Upper lobe of left lung (tissue), 4 donors: ENCODE data around the gene KCNJ3.

Experiments used
- POLR2AphosphoS5 ChIP-seq, 2 donors: sonication (generic); formaldehyde crosslinking; IDR thresholded peaks; one replicate each; pipeline ENCODE4 v1.5.1; 2017; ENCODE audit warnings: antibody characterized with exemption in 2 of 2
- TF ChIP-seq, protein P1 (sequence below), 6 experiments: fragments of 450-650 bp in 4 of 6; fragments of 200-600 bp in 2 of 6; sonication (generic) in 2 of 6; IDR thresholded peaks; one replicate each; pipeline ENCODE4 v1.5.1; 2016 to 2019; ENCODE audit warnings: antibody characterized with exemption in 6 of 6

GRCh38 chr2:154832711-154833110 lies 134.2 kb downstream of the KCNJ3 start:
- no peak for TF ChIP-seq POLR2AphosphoS5 (IDR thresholded peaks at IDR 0.05)
- TF ChIP-seq, protein P1, sequence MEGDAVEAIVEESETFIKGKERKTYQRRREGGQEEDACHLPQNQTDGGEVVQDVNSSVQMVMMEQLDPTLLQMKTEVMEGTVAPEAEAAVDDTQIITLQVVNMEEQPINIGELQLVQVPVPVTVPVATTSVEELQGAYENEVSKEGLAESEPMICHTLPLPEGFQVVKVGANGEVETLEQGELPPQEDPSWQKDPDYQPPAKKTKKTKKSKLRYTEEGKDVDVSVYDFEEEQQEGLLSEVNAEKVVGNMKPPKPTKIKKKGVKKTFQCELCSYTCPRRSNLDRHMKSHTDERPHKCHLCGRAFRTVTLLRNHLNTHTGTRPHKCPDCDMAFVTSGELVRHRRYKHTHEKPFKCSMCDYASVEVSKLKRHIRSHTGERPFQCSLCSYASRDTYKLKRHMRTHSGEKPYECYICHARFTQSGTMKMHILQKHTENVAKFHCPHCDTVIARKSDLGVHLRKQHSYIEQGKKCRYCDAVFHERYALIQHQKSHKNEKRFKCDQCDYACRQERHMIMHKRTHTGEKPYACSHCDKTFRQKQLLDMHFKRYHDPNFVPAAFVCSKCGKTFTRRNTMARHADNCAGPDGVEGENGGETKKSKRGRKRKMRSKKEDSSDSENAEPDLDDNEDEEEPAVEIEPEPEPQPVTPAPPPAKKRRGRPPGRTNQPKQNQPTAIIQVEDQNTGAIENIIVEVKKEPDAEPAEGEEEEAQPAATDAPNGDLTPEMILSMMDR (IDR thresholded peaks at IDR 0.05) = no peak
